Measurements from ENCODE around the gene TMEM132D. TPM values are rescaled to one million over a fixed set of nuclear protein-coding genes. Genes with fewer than 3 reads are reported as not detected.

Gene TMEM132D
- total and polyA plus RNA-seq, 5 donors from 2014 or later: not detected

GRCh38 chr12:129119537-129119936 is 784.3 kb downstream of the TMEM132D start:
- H3K27ac Mint-ChIP-seq: peak overlapping the region in 1 of 3 donors; percentile 28
- H3K9me3 ChIP-seq (ENCODE audit: control insufficient read depth in 2 of 2, low read length in 2 of 2): no peaks in the 10 kb centered on the region
- no peak for ATAC-seq (ENCODE audit: low read depth in 2 of 2)
- no peak overlapping the region for H3K4me3 ChIP-seq (ENCODE audit: low read depth, low read length)
- H3K36me3 ChIP-seq (ENCODE audit: control insufficient read depth, insufficient read depth, low read length): no peaks in the 10 kb centered on the region
- no peaks in the 10 kb centered on the region for H3K4me1 Mint-ChIP-seq
- no peaks in the 10 kb centered on the region for H3K4me1 ChIP-seq (ENCODE audit: control insufficient read depth, insufficient read depth, low read length, poor library complexity, severe bottlenecking)
- DNase-seq: no peak
- no peak overlapping the region for H3K27ac ChIP-seq (ENCODE audit: insufficient read depth, low read length, poor library complexity, severe bottlenecking)
- H3K27me3 Mint-ChIP-seq: no peaks in the 10 kb centered on the region
- H3K4me3 Mint-ChIP-seq: no peak overlapping the region
- H3K9me3 Mint-ChIP-seq: peaks cover 0 to 7% (median 3%) of the 10 kb centered on the region in 7 donors
- no peaks in the 10 kb centered on the region for H3K27me3 ChIP-seq (ENCODE audit: control insufficient read depth, insufficient read depth, low read length)
- H3K36me3 Mint-ChIP-seq: no peaks in the 10 kb centered on the region

GRCh38 chr12:129115558-129115957 is 788.3 kb downstream of the TMEM132D start:
- Histone ChIP-seq H3K4me3 (ENCODE audit: low read depth, low read length) (no peak overlapping the region), H3K36me3 (ENCODE audit: control insufficient read depth, insufficient read depth, low read length) (no peaks in the 10 kb centered on the region), H3K9me3 (ENCODE audit: control insufficient read depth in 2 of 2, low read length in 2 of 2) (no peaks in the 10 kb centered on the region), H3K27ac (ENCODE audit: insufficient read depth, low read length, poor library complexity, severe bottlenecking) (no peak overlapping the region), H3K4me1 (ENCODE audit: control insufficient read depth, insufficient read depth, low read length, poor library complexity, severe bottlenecking) (no peaks in the 10 kb centered on the region), H3K27me3 (ENCODE audit: control insufficient read depth, insufficient read depth, low read length) (no peaks in the 10 kb centered on the region)
- Mint-ChIP-seq H3K27ac (no peak overlapping the region), H3K36me3 (no peaks in the 10 kb centered on the region), H3K4me3 (no peak overlapping the region), H3K27me3 (no peaks in the 10 kb centered on the region), H3K4me1 (no peaks in the 10 kb centered on the region), H3K9me3 (peaks cover 0 to 4% (median 2%) of the 10 kb centered on the region in 7 donors)
- ATAC-seq (ENCODE audit: low read depth in 2 of 2) (no peak), DNase-seq (no peak)

- peaks cover 0 to 9% (median 4%) of the 10 kb centered on the region in 7 donors for H3K9me3 Mint-ChIP-seq
- ATAC-seq (ENCODE audit: low read depth in 2 of 2) (no peak), DNase-seq (no peak)
- Histone ChIP-seq H3K27me3 (ENCODE audit: control insufficient read depth, insufficient read depth, low read length) (no peaks in the 10 kb centered on the region), H3K4me1 (ENCODE audit: control insufficient read depth, insufficient read depth, low read length, poor library complexity, severe bottlenecking) (no peaks in the 10 kb centered on the region), H3K4me3 (ENCODE audit: low read depth, low read length) (no peak overlapping the region), H3K9me3 (ENCODE audit: control insufficient read depth in 2 of 2, low read length in 2 of 2) (no peaks in the 10 kb centered on the region), H3K27ac (ENCODE audit: insufficient read depth, low read length, poor library complexity, severe bottlenecking) (no peak overlapping the region), H3K36me3 (ENCODE audit: control insufficient read depth, insufficient read depth, low read length) (no peaks in the 10 kb centered on the region)
- no peaks in the 10 kb centered on the region for H3K27me3 Mint-ChIP-seq
- H3K36me3 Mint-ChIP-seq: no peaks in the 10 kb centered on the region
- no peak overlapping the region for H3K4me3 Mint-ChIP-seq
- H3K4me1 Mint-ChIP-seq: no peaks in the 10 kb centered on the region
- no peak overlapping the region for H3K27ac Mint-ChIP-seq
These were observed 793.2 kb downstream of the TMEM132D start for GRCh38 chr12:129110575-129110974.

- no peak overlapping the region for H3K4me3 Mint-ChIP-seq
These were observed 794.4 kb downstream of the TMEM132D start for GRCh38 chr12:129109174-129110001.

GRCh38 chr12:129106772-129107171 is 797.1 kb downstream of the TMEM132D start:
- no peaks in the 10 kb centered on the region for H3K9me3 ChIP-seq (ENCODE audit: control insufficient read depth in 2 of 2, low read length in 2 of 2)
- no peaks in the 10 kb centered on the region for H3K36me3 ChIP-seq (ENCODE audit: control insufficient read depth, insufficient read depth, low read length)
- no peaks in the 10 kb centered on the region for H3K36me3 Mint-ChIP-seq
- ATAC-seq (ENCODE audit: low read depth in 2 of 2): no peak
- H3K4me1 ChIP-seq (ENCODE audit: control insufficient read depth, insufficient read depth, low read length, poor library complexity, severe bottlenecking): no peaks in the 10 kb centered on the region
- H3K9me3 Mint-ChIP-seq: peaks cover 0 to 11% (median 2%) of the 10 kb centered on the region in 7 donors
- no peak overlapping the region for H3K4me3 ChIP-seq (ENCODE audit: low read depth, low read length)
- no peaks in the 10 kb centered on the region for H3K27me3 Mint-ChIP-seq
- no peak overlapping the region for H3K27ac ChIP-seq (ENCODE audit: insufficient read depth, low read length, poor library complexity, severe bottlenecking)
- no peaks in the 10 kb centered on the region for H3K4me1 Mint-ChIP-seq
- H3K27me3 ChIP-seq (ENCODE audit: control insufficient read depth, insufficient read depth, low read length): no peaks in the 10 kb centered on the region
- DNase-seq: no peak
- H3K4me3 Mint-ChIP-seq: no peak overlapping the region
- H3K27ac Mint-ChIP-seq: no peak overlapping the region

More at GRCh38 chr12:129109174-129110001, 794.4 kb downstream of the TMEM132D start:
- no peak overlapping the region for H3K27ac ChIP-seq (ENCODE audit: insufficient read depth, low read length, poor library complexity, severe bottlenecking)
- H3K4me3 ChIP-seq (ENCODE audit: low read depth, low read length): no peak overlapping the region
- no peaks in the 10 kb centered on the region for H3K36me3 Mint-ChIP-seq
- H3K27me3 Mint-ChIP-seq: no peaks in the 10 kb centered on the region
- no peaks in the 10 kb centered on the region for H3K27me3 ChIP-seq (ENCODE audit: control insufficient read depth, insufficient read depth, low read length)
- no peak for ATAC-seq (ENCODE audit: low read depth in 2 of 2)
- no peaks in the 10 kb centered on the region for H3K4me1 Mint-ChIP-seq
- no peaks in the 10 kb centered on the region for H3K9me3 ChIP-seq (ENCODE audit: control insufficient read depth in 2 of 2, low read length in 2 of 2)
- DNase-seq: no peak
- H3K9me3 Mint-ChIP-seq: peaks cover 0 to 9% (median 4%) of the 10 kb centered on the region in 7 donors
- no peak overlapping the region for H3K27ac Mint-ChIP-seq
- no peaks in the 10 kb centered on the region for H3K36me3 ChIP-seq (ENCODE audit: control insufficient read depth, insufficient read depth, low read length)
- no peaks in the 10 kb centered on the region for H3K4me1 ChIP-seq (ENCODE audit: control insufficient read depth, insufficient read depth, low read length, poor library complexity, severe bottlenecking)

GRCh38 chr12:129103231-129103630 is 800.6 kb downstream of the TMEM132D start:
- H3K9me3 ChIP-seq (ENCODE audit: control insufficient read depth in 2 of 2, low read length in 2 of 2): no peaks in the 10 kb centered on the region
- H3K4me1 ChIP-seq (ENCODE audit: control insufficient read depth, insufficient read depth, low read length, poor library complexity, severe bottlenecking): no peaks in the 10 kb centered on the region
- H3K27ac ChIP-seq (ENCODE audit: insufficient read depth, low read length, poor library complexity, severe bottlenecking): no peak overlapping the region
- no peaks in the 10 kb centered on the region for H3K27me3 ChIP-seq (ENCODE audit: control insufficient read depth, insufficient read depth, low read length)
- H3K36me3 ChIP-seq (ENCODE audit: control insufficient read depth, insufficient read depth, low read length): no peaks in the 10 kb centered on the region
- DNase-seq (no peak), ATAC-seq (ENCODE audit: low read depth in 2 of 2) (no peak)
- Mint-ChIP-seq H3K36me3 (no peaks in the 10 kb centered on the region), H3K27me3 (no peaks in the 10 kb centered on the region), H3K4me3 (no peak overlapping the region), H3K27ac (no peak overlapping the region), H3K4me1 (no peaks in the 10 kb centered on the region), H3K9me3 (peaks cover 0 to 11% (median 2%) of the 10 kb centered on the region in 7 donors)
- no peak overlapping the region for H3K4me3 ChIP-seq (ENCODE audit: low read depth, low read length)

GRCh38 chr12:129102233-129102632 is 801.6 kb downstream of the TMEM132D start:
- Histone ChIP-seq H3K4me3 (ENCODE audit: low read depth, low read length) (no peak overlapping the region), H3K27ac (ENCODE audit: insufficient read depth, low read length, poor library complexity, severe bottlenecking) (no peak overlapping the region), H3K9me3 (ENCODE audit: control insufficient read depth in 2 of 2, low read length in 2 of 2) (no peaks in the 10 kb centered on the region), H3K27me3 (ENCODE audit: control insufficient read depth, insufficient read depth, low read length) (no peaks in the 10 kb centered on the region), H3K36me3 (ENCODE audit: control insufficient read depth, insufficient read depth, low read length) (no peaks in the 10 kb centered on the region), H3K4me1 (ENCODE audit: control insufficient read depth, insufficient read depth, low read length, poor library complexity, severe bottlenecking) (no peaks in the 10 kb centered on the region)
- no peak overlapping the region for H3K27ac Mint-ChIP-seq
- DNase-seq (no peak), ATAC-seq (ENCODE audit: low read depth in 2 of 2) (no peak)
- H3K27me3 Mint-ChIP-seq: no peaks in the 10 kb centered on the region
- no peaks in the 10 kb centered on the region for H3K36me3 Mint-ChIP-seq
- no peaks in the 10 kb centered on the region for H3K4me1 Mint-ChIP-seq
- peaks cover 2 to 11% (median 3%) of the 10 kb centered on the region in 7 donors for H3K9me3 Mint-ChIP-seq
- H3K4me3 Mint-ChIP-seq: no peak overlapping the region

- H3K36me3 Mint-ChIP-seq: no peaks in the 10 kb centered on the region
- ATAC-seq (ENCODE audit: low read depth in 2 of 2): no peak
These were observed 802.0 kb downstream of the TMEM132D start for GRCh38 chr12:129101816-129102215.

More at GRCh38 chr12:129101816-129102215, 802.0 kb downstream of the TMEM132D start:
- no peak for DNase-seq
- Histone ChIP-seq H3K27me3 (ENCODE audit: control insufficient read depth, insufficient read depth, low read length) (no peaks in the 10 kb centered on the region), H3K27ac (ENCODE audit: insufficient read depth, low read length, poor library complexity, severe bottlenecking) (no peak overlapping the region), H3K4me1 (ENCODE audit: control insufficient read depth, insufficient read depth, low read length, poor library complexity, severe bottlenecking) (no peaks in the 10 kb centered on the region), H3K9me3 (ENCODE audit: control insufficient read depth in 2 of 2, low read length in 2 of 2) (no peaks in the 10 kb centered on the region), H3K4me3 (ENCODE audit: low read depth, low read length) (no peak overlapping the region), H3K36me3 (ENCODE audit: control insufficient read depth, insufficient read depth, low read length) (no peaks in the 10 kb centered on the region)
- Mint-ChIP-seq H3K27ac (no peak overlapping the region), H3K27me3 (no peaks in the 10 kb centered on the region), H3K9me3 (peaks cover 2 to 11% (median 2%) of the 10 kb centered on the region in 7 donors), H3K4me3 (no peak overlapping the region), H3K4me1 (no peaks in the 10 kb centered on the region)
